Pancreas (tissue), 10 donors: ENCODE data around the gene BTBD1. TPM values are rescaled to one million over a fixed set of nuclear protein-coding genes. Genes with fewer than 3 reads are reported as not detected.
"Not testable (repeated sequence)": the region's sequence is repeated elsewhere in the genome, so short reads cannot be mapped to it uniquely, and the experiment has no call there.

Experiments used
- ATAC-seq, 4 donors: fragments of 200-7000 bp; cut with Tn5 transposase; one replicate each; pipeline versions ENCODE4 v1.8.0 to v1.9.1; 2020; ENCODE audit warnings: mild to moderate bottlenecking in 4 of 4, moderate library complexity in 4 of 4
- DNase-seq, 6 donors: peaks; one replicate each; pipeline ENCODE4 v3.0.0-alpha.2; 2020
- FAIRE-seq: peaks from 2 replicates; lab custom pipeline; 2012; peaks lifted over from hg19 to GRCh38; lab: Jason Lieb, UNC
- H3K27ac ChIP-seq, 4 donors: fragments of 200-600 bp; sonication (generic); 1 replicate in 3 of 4; 2 replicates in 1 of 4; pipeline versions ENCODE4 v1.5.0 to v1.8.0; 2020
- H3K27me3 ChIP-seq, 4 donors: fragments of 200-600 bp; one replicate each; pipeline ENCODE4 v1.8.0; 2021
- H3K36me3 ChIP-seq, 3 donors: fragments of 200-600 bp; sonication (generic) in 1 of 3; one replicate each; pipeline versions ENCODE4 v1.5.0 to v1.8.0; 2020 to 2021
- H3K4me1 ChIP-seq, 3 donors: fragments of 200-600 bp; one replicate each; pipeline ENCODE4 v1.8.0; 2021
- H3K4me3 ChIP-seq, 4 donors: fragments of 200-600 bp; sonication (generic) in 2 of 4; one replicate each; pipeline versions ENCODE4 v1.5.0 to v1.8.0; 2020 to 2021
- H3K9me3 ChIP-seq, 4 donors: fragments of 200-600 bp; one replicate each; pipeline ENCODE4 v1.8.0; 2021
- CTCF ChIP-seq, 4 donors: fragments of 200-600 bp; sonication (generic) in 3 of 4; IDR thresholded peaks; one replicate each; pipeline versions ENCODE4 v1.5.0 to v1.8.0; 2021; ENCODE audit warnings: antibody characterized with exemption in 4 of 4
- whole genome bisulfite sequencing, 2 donors: extraction: QIAGEN DNeasy Blood & Tissue Kit; methylation state at CpG; one replicate each; pipeline ENCODE4 v1.1.7; 2013; 5-methylcytosine and 5-hydroxymethylcytosine counted together
- intact Hi-C, 3 donors: fragments of 100-400 bp; cut with DNase I; formaldehyde crosslinking; loops; one replicate each; pipeline versions ENCODE4 v1.11.1 to v1.14.2; 2022
- polyA plus RNA-seq, 2 donors: library from polyadenylated mRNA; stranded (reverse); fragments of 200-250 nt; gene quantifications; one replicate each; pipeline ENCODE4 v1.2.3, GENCODE V29; 2013
- total RNA-seq, 6 donors: library from RNA; stranded (reverse); fragmentation: NEBNext Ultra II Directional in 4 of 6; extraction: Animal tissue kit (Norgen Biotek cat#: 25700) in 4 of 6; gene quantifications; one replicate each; pipeline versions ENCODE4 v1.2.1 to v1.2.4, GENCODE V29; 2021 to 2023
- donor health status: healthy with polysubstance abuse.
- donor health status: DM: no; HTN: no; CAD: no; lungs with moderate emphysema.
- donor health status: DM: no; HTN: no; CAD: no.
- donor health status: control.
- donor health status: control.
- donor health status: Bipolar disorder and iron deficiency.
- donor health status: DM: yes; HTN: yes; CAD: no.
- donor health status: DM: no; HTN: no; CAD: no.
- donor health status: DM: no; HTN: no; CAD: no.
- donor health status: DM: yes; HTN: yes; CAD: no.

Gene BTBD1
- total and polyA plus RNA-seq, 8 donors, result 5.1 to 24.4 (median 15.3) TPM

- no peaks in the 10 kb centered on the region for H3K36me3 ChIP-seq
- no peak for TF ChIP-seq CTCF (IDR thresholded peaks at IDR 0.05)
- ATAC-seq (peak in 2 of 4 donors; percentile 47 to 68), DNase-seq (no peak), FAIRE-seq (no peak)
- H3K9me3 ChIP-seq, result no peaks in the 10 kb centered on the region
- H3K27ac ChIP-seq, result no peak overlapping the region
- H3K4me1 ChIP-seq, result no peaks in the 10 kb centered on the region
- intact Hi-C loops, result no loop called here
- 57 to 61% methylated on average over 2 of the region's 2 CpGs for WGBS, 2 donors
- H3K27me3 ChIP-seq, result peaks cover 0 to 4% (median 0%) of the 10 kb centered on the region in 4 donors
- H3K4me3 ChIP-seq, result no peak overlapping the region
Observed at GRCh38 chr15:83100097-83100646, 33.1 kb upstream of the BTBD1 start.

- WGBS, 2 donors, result 49 to 77% methylated on average over 2 of the region's 2 CpGs
- intact Hi-C loops, result no loop called here
- FAIRE-seq (no peak), DNase-seq (no peak), ATAC-seq (no peak)
- no peak overlapping the region for H3K4me3 ChIP-seq
- H3K27me3 ChIP-seq, result peaks cover 0 to 4% (median 0%) of the 10 kb centered on the region in 4 donors
- H3K36me3 ChIP-seq, result no peaks in the 10 kb centered on the region
- TF ChIP-seq CTCF (IDR thresholded peaks at IDR 0.05), result no peak
- H3K9me3 ChIP-seq, result no peaks in the 10 kb centered on the region
- no peak overlapping the region for H3K27ac ChIP-seq
- no peaks in the 10 kb centered on the region for H3K4me1 ChIP-seq
Observed at GRCh38 chr15:83099290-83099689, 32.2 kb upstream of the BTBD1 start.

- Histone ChIP-seq H3K9me3 (no peaks in the 10 kb centered on the region), H3K4me3 (no peak overlapping the region), H3K36me3 (no peaks in the 10 kb centered on the region), H3K27ac (no peak overlapping the region), H3K4me1 (no peaks in the 10 kb centered on the region), H3K27me3 (peaks cover 0 to 4% (median 0%) of the 10 kb centered on the region in 4 donors)
- DNase-seq (no peak), FAIRE-seq (no peak), ATAC-seq (no peak)
- no peak for TF ChIP-seq CTCF (IDR thresholded peaks at IDR 0.05)
- intact Hi-C loops, result no loop called here
Observed at GRCh38 chr15:83098079-83098478, 31.0 kb upstream of the BTBD1 start.

- WGBS, 2 donors, result 80 to 86% methylated on average over 5 of the region's 5 CpGs
- H3K27me3 ChIP-seq, result peaks cover 0 to 4% (median 0%) of the 10 kb centered on the region in 4 donors
- no peaks in the 10 kb centered on the region for H3K4me1 ChIP-seq
- H3K9me3 ChIP-seq, result no peaks in the 10 kb centered on the region
- ATAC-seq, result no peak
- intact Hi-C loops, result no loop called here
- no peak for TF ChIP-seq CTCF (IDR thresholded peaks at IDR 0.05)
- H3K27ac ChIP-seq, result no peak overlapping the region
- H3K4me3 ChIP-seq, result no peak overlapping the region
- no peak for FAIRE-seq
- DNase-seq, result no peak
- H3K36me3 ChIP-seq, result no peaks in the 10 kb centered on the region
Observed at GRCh38 chr15:83094583-83094982, 27.5 kb upstream of the BTBD1 start.

GRCh38 chr15:83092309-83092976, 25.4 kb upstream of the BTBD1 start:
- H3K4me1 ChIP-seq, result no peaks in the 10 kb centered on the region
- H3K9me3 ChIP-seq, result no peaks in the 10 kb centered on the region
- 62 to 63% methylated on average over 4 of the region's 4 CpGs for WGBS, 2 donors
- peak overlapping the region in 1 of 4 donors; percentile 51 for H3K27ac ChIP-seq
- intact Hi-C loops, result no loop called here
- no peaks in the 10 kb centered on the region for H3K36me3 ChIP-seq
- no peaks in the 10 kb centered on the region for H3K27me3 ChIP-seq
- DNase-seq, result no peak
- TF ChIP-seq CTCF (IDR thresholded peaks at IDR 0.05), result no peak
- H3K4me3 ChIP-seq, result no peak overlapping the region
- no peak for FAIRE-seq
- peak in 2 of 4 donors; percentile 70 to 84 for ATAC-seq

- ATAC-seq, H3K4me1 ChIP-seq, H3K27me3 ChIP-seq, H3K9me3 ChIP-seq, DNase-seq, intact Hi-C loops, H3K4me3 ChIP-seq, H3K36me3 ChIP-seq, FAIRE-seq: not testable (repeated sequence)
- 88 to 90% methylated on average over 3 of the region's 3 CpGs for WGBS, 2 donors
- peak overlapping the region in 1 of 4 donors; percentile 31 for H3K27ac ChIP-seq
Observed at GRCh38 chr15:83091965-83092308, 24.9 kb upstream of the BTBD1 start.
